Liver (tissue), 9 donors: Measurements from ENCODE around the gene LAMC3. TPM values are rescaled to one million over a fixed set of nuclear protein-coding genes. Genes with fewer than 3 reads are reported as not detected.

ENCODE experiments used
- DNase-seq: peaks from one replicate; pipeline ENCODE4 v3.0.0-alpha.2; 2017; ENCODE audit warnings: low spot score
- H3K27ac ChIP-seq, 2 donors: one replicate each; pipeline ENCODE4 v1.7.0; 2013; ENCODE audit warnings: inconsistent platforms in 2 of 2, low read length in 2 of 2, control low read depth in 1 of 2, low read depth in 1 of 2, mild to moderate bottlenecking in 1 of 2
- H3K27me3 ChIP-seq, 4 donors: one replicate each; pipeline versions ENCODE4 v1.6.1 to v1.7.0; 2013; ENCODE audit warnings: low read length in 3 of 4, inconsistent platforms in 1 of 4, mild to moderate bottlenecking in 1 of 4, moderate library complexity in 1 of 4; ENCODE audit not compliant: control insufficient read depth in 4 of 4, insufficient read depth in 4 of 4
- H3K36me3 ChIP-seq, 4 donors: one replicate each; pipeline versions ENCODE4 v1.6.1 to v1.7.0; 2013; ENCODE audit warnings: low read length in 3 of 4, mild to moderate bottlenecking in 3 of 4, low read depth in 1 of 4, moderate library complexity in 1 of 4; ENCODE audit not compliant: control insufficient read depth in 4 of 4, insufficient read depth in 3 of 4
- H3K4me1 ChIP-seq, 4 donors: one replicate each; pipeline versions ENCODE4 v1.6.1 to v1.7.0; 2013; ENCODE audit warnings: low read length in 3 of 4, mild to moderate bottlenecking in 3 of 4, moderate library complexity in 1 of 4; ENCODE audit not compliant: control insufficient read depth in 4 of 4, insufficient read depth in 4 of 4
- H3K4me3 ChIP-seq, 3 donors: one replicate each; pipeline versions ENCODE4 v1.6.1 to v1.7.0; 2013; ENCODE audit warnings: low read length in 3 of 3, control low read depth in 1 of 3, low read depth in 1 of 3, mild to moderate bottlenecking in 1 of 3
- H3K9ac ChIP-seq, 2 donors: one replicate each; pipeline ENCODE4 v1.7.0; 2013; ENCODE audit warnings: low read length in 2 of 2, mild to moderate bottlenecking in 2 of 2, moderate library complexity in 2 of 2, control low read depth in 1 of 2, low read depth in 1 of 2
- H3K9me3 ChIP-seq, 4 donors: one replicate each; pipeline versions ENCODE4 v1.6.1 to v1.7.0; 2013; ENCODE audit warnings: low read length in 3 of 4; ENCODE audit not compliant: control insufficient read depth in 4 of 4
- EGR1 ChIP-seq, 2 donors: IDR thresholded peaks; 2 replicates each; pipeline ENCODE4 v1.6.1; 2016 to 2018; ENCODE audit warnings: antibody characterized with exemption in 2 of 2, low read depth in 2 of 2
- FOXA1 ChIP-seq: IDR thresholded peaks from 2 replicates; pipeline ENCODE4 v1.6.1; 2016; ENCODE audit warnings: antibody characterized with exemption
- FOXA2 ChIP-seq: IDR thresholded peaks from 2 replicates; pipeline ENCODE4 v1.6.1; 2016; ENCODE audit warnings: antibody characterized with exemption
- GABPA ChIP-seq, 2 donors: IDR thresholded peaks in 1 of 2; conservative IDR thresholded peaks in 1 of 2; 2 replicates each; pipeline ENCODE4 v1.6.1; 2016; ENCODE audit warnings: antibody characterized with exemption in 2 of 2, mild to moderate bottlenecking in 1 of 2, moderate library complexity in 1 of 2
- HNF4A ChIP-seq, 2 donors: conservative IDR thresholded peaks; 2 replicates each; pipeline ENCODE4 v1.6.1; 2016; ENCODE audit warnings: antibody characterized with exemption in 2 of 2, mild to moderate bottlenecking in 2 of 2
- HNF4G ChIP-seq: IDR thresholded peaks from 2 replicates; pipeline ENCODE4 v1.6.1; 2016; ENCODE audit warnings: antibody characterized with exemption
- JUND ChIP-seq, 2 donors: IDR thresholded peaks; 2 replicates each; pipeline ENCODE4 v1.6.1; 2016; ENCODE audit warnings: antibody characterized with exemption in 2 of 2
- NR2F2 ChIP-seq: IDR thresholded peaks from 2 replicates; pipeline ENCODE4 v1.6.1; 2016; ENCODE audit warnings: antibody characterized with exemption
- RAD21 ChIP-seq, 2 donors: IDR thresholded peaks; 2 replicates each; pipeline ENCODE4 v1.6.1; 2016; ENCODE audit warnings: antibody characterized with exemption in 2 of 2, mild to moderate bottlenecking in 2 of 2
- SP1 ChIP-seq: IDR thresholded peaks from 2 replicates; pipeline ENCODE4 v1.6.1; 2018; ENCODE audit warnings: antibody characterized with exemption, mild to moderate bottlenecking
- TAF1 ChIP-seq: conservative IDR thresholded peaks from 2 replicates; pipeline ENCODE4 v1.6.1; 2016; ENCODE audit warnings: antibody characterized with exemption, mild to moderate bottlenecking
- YY1 ChIP-seq: IDR thresholded peaks from 2 replicates; pipeline ENCODE4 v1.6.1; 2016; ENCODE audit warnings: antibody characterized with exemption, mild to moderate bottlenecking
- WGBS: extraction: QIAGEN DNeasy Blood & Tissue Kit; methylation state at CpG from one replicate; pipeline ENCODE4 v1.1.7; 2013; 5-methylcytosine and 5-hydroxymethylcytosine counted together
- polyA plus RNA-seq, 2 donors: library from polyadenylated mRNA; stranded (reverse) in 1 of 2; unstranded in 1 of 2; fragments of 200-250 nt in 1 of 2; fragments of >200 nt in 1 of 2; fragmentation: Nextera tagmentation in 1 of 2; extraction: Ambion mirVana in 1 of 2; gene quantifications; one replicate each; pipeline versions ENCODE4 v1.2.1 to v1.2.3, GENCODE V29; 2013 to 2015
- total RNA-seq, 2 donors: library from RNA; depleted of rRNA; stranded (reverse); fragments of >200 nt; gene quantifications; one replicate each; pipeline ENCODE4 v1.2.3, GENCODE V29; 2014
- TF ChIP-seq, protein P1 (sequence below): IDR thresholded peaks from 2 replicates; pipeline ENCODE4 v1.6.1; 2016; ENCODE audit warnings: antibody characterized with exemption, mild to moderate bottlenecking
- TF ChIP-seq, protein P2 (sequence below): IDR thresholded peaks from 2 replicates; pipeline ENCODE4 v1.6.1; 2016; ENCODE audit warnings: antibody characterized with exemption
- TF ChIP-seq, protein P3 (sequence below): fragments of 150-350 bp; IDR thresholded peaks from 2 replicates; pipeline ENCODE4 v1.5.1; 2017; ENCODE audit warnings: improper control_type of control experiment, low read depth, low read length; ENCODE audit not compliant: missing input control
- TF ChIP-seq, protein P4 (sequence below): IDR thresholded peaks from 2 replicates; pipeline ENCODE4 v1.6.1; 2016; ENCODE audit warnings: antibody characterized with exemption
- donor health status: healthy.
- donor health status: healthy.
- donor health status: healthy.
- donor health status: healthy.
- donor health status: healthy.

LAMC3 gene
- total and polyA plus RNA-seq, 4 donors = 1.4 to 5.9 (median 2.9) TPM

DNA sequence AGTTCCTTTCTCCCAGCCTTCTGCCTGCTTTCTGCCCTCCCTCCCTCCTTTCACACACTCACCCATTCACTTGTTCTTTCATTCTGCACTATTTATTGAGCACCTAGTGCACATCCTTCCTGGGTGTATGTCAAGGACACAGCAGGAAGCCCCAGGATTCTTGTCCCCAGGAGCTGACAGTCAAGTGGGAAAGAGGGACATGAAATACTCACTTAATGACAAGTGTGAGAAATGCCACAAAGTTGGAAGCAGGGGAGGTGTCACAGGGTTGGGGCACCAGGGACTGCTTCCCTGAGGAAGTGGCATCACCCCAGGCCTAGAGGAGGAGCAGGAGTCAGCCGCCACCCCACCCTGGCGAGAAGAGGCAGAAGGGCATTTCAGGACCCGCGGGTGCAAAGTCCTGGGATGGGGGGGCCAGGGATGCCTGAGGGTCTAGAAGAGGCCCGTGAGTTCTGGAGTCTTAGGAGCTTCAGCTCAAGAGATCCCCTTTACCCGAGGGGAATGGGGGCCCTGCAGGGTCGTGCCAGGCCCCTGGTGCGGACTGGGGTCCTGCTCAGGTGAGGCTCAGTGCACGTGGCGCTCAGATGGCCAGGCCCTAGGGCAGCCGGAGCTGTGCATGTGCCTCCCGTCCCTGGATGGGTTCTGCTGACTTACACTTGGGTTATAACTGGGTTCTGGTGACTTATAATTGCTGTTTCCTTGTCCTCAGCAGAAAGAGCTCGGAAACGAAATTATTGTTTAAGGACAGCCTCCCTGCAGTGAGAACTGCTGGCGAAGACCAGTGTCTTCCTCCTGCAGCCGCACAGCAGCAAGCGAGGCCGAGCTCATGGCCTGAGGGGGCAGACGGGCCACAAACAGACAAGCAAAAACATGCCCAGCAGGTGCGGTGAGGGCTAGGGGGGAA lies 16.9 kb upstream of the LAMC3 start:
- H3K27ac ChIP-seq = no peak overlapping the region
- H3K27me3 ChIP-seq = no peaks in the 10 kb centered on the region
- H3K9ac ChIP-seq = no peak overlapping the region
- H3K9me3 ChIP-seq = no peaks in the 10 kb centered on the region
- WGBS = 78% methylated on average over 20 of the region's 20 CpGs
- DNase-seq = no peak
- TF ChIP-seq NR2F2 (no peak), EGR1 (IDR thresholded peaks at IDR 0.05; ENCODE audit: low read depth in 2 of 2) (no peak), HNF4A (conservative IDR thresholded peaks at IDR 0.05) (no peak), GABPA (IDR thresholded peaks at IDR 0.05 in 1 of 2, conservative IDR thresholded peaks at IDR 0.05 in 1 of 2) (no peak), JUND (IDR thresholded peaks at IDR 0.05) (no peak), RAD21 (IDR thresholded peaks at IDR 0.05) (no peak), FOXA2 (no peak), SP1 (no peak), YY1 (no peak)
- TF ChIP-seq, protein P1, sequence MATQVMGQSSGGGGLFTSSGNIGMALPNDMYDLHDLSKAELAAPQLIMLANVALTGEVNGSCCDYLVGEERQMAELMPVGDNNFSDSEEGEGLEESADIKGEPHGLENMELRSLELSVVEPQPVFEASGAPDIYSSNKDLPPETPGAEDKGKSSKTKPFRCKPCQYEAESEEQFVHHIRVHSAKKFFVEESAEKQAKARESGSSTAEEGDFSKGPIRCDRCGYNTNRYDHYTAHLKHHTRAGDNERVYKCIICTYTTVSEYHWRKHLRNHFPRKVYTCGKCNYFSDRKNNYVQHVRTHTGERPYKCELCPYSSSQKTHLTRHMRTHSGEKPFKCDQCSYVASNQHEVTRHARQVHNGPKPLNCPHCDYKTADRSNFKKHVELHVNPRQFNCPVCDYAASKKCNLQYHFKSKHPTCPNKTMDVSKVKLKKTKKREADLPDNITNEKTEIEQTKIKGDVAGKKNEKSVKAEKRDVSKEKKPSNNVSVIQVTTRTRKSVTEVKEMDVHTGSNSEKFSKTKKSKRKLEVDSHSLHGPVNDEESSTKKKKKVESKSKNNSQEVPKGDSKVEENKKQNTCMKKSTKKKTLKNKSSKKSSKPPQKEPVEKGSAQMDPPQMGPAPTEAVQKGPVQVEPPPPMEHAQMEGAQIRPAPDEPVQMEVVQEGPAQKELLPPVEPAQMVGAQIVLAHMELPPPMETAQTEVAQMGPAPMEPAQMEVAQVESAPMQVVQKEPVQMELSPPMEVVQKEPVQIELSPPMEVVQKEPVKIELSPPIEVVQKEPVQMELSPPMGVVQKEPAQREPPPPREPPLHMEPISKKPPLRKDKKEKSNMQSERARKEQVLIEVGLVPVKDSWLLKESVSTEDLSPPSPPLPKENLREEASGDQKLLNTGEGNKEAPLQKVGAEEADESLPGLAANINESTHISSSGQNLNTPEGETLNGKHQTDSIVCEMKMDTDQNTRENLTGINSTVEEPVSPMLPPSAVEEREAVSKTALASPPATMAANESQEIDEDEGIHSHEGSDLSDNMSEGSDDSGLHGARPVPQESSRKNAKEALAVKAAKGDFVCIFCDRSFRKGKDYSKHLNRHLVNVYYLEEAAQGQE = no peak
- TF ChIP-seq, protein P2, sequence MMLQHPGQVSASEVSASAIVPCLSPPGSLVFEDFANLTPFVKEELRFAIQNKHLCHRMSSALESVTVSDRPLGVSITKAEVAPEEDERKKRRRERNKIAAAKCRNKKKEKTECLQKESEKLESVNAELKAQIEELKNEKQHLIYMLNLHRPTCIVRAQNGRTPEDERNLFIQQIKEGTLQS = no peak
- H3K4me1 ChIP-seq = no peaks in the 10 kb centered on the region
- H3K36me3 ChIP-seq = no peaks in the 10 kb centered on the region
- no peak overlapping the region for H3K4me3 ChIP-seq

DNA sequence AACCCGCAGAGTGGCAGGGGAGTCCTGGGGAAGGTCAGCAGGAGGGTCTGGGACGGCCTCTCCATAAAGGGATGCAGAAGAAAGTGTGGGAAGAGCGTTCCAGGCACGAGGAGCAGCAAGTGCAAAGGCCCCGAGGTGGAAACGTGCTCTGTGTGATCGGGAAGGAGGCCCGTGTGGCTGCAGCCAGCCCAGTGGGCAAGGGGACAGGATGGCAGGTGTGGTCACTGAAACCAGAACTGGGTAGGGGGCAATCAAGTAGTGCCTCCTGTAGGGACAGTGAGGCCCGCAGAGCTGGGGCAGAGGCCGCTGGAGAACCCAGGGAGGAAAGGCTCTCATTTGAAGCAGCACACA lies 16.3 kb upstream of the LAMC3 start:
- 91% methylated on average over 10 of the region's 10 CpGs for whole genome bisulfite sequencing
- no peak overlapping the region for H3K9ac ChIP-seq
- no peak for DNase-seq
- H3K9me3 ChIP-seq = no peaks in the 10 kb centered on the region
- H3K36me3 ChIP-seq = no peaks in the 10 kb centered on the region
- no peak overlapping the region for H3K27ac ChIP-seq
- no peaks in the 10 kb centered on the region for H3K27me3 ChIP-seq
- TF ChIP-seq HNF4G (no peak), TAF1 (no peak), RAD21 (IDR thresholded peaks at IDR 0.05) (no peak), SP1 (no peak), FOXA1 (no peak), NR2F2 (no peak), FOXA2 (no peak)
- TF ChIP-seq, protein P3, sequence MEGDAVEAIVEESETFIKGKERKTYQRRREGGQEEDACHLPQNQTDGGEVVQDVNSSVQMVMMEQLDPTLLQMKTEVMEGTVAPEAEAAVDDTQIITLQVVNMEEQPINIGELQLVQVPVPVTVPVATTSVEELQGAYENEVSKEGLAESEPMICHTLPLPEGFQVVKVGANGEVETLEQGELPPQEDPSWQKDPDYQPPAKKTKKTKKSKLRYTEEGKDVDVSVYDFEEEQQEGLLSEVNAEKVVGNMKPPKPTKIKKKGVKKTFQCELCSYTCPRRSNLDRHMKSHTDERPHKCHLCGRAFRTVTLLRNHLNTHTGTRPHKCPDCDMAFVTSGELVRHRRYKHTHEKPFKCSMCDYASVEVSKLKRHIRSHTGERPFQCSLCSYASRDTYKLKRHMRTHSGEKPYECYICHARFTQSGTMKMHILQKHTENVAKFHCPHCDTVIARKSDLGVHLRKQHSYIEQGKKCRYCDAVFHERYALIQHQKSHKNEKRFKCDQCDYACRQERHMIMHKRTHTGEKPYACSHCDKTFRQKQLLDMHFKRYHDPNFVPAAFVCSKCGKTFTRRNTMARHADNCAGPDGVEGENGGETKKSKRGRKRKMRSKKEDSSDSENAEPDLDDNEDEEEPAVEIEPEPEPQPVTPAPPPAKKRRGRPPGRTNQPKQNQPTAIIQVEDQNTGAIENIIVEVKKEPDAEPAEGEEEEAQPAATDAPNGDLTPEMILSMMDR = no peak
- TF ChIP-seq, protein P4, sequence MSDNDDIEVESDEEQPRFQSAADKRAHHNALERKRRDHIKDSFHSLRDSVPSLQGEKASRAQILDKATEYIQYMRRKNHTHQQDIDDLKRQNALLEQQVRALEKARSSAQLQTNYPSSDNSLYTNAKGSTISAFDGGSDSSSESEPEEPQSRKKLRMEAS = no peak
- no peak overlapping the region for H3K4me3 ChIP-seq
- no peaks in the 10 kb centered on the region for H3K4me1 ChIP-seq
